ENCODE data around the gene CDK13. TPM values are rescaled to one million over a fixed set of nuclear protein-coding genes. Genes with fewer than 3 reads are reported as not detected.
"Not testable (repeated sequence)": the region's sequence is repeated elsewhere in the genome, so short reads cannot be mapped to it uniquely, and the experiment has no call there.

The CDK13 gene
- 10 to 100 TPM; 53.4 to 68.9 TPM for total RNA-seq

- DNase-seq (ENCODE audit: low spot score): peak; percentile 99
- no peaks in the 10 kb centered on the region for H3K9me3 Mint-ChIP-seq
- peaks cover 30 to 33% of the 10 kb centered on the region in 2 donors for H3K4me1 Mint-ChIP-seq (ENCODE audit: low read depth in 2 of 2)
- H3K4me3 Mint-ChIP-seq: peak within 1 kb of the TSS; percentile 94
- H3K27ac Mint-ChIP-seq: peak within 1 kb of the TSS; percentile 99
- ATAC-seq: peak; percentile 81 to 86
- no peaks in the 10 kb centered on the region for H3K27me3 Mint-ChIP-seq
- no peaks in the 10 kb centered on the region for H3K36me3 Mint-ChIP-seq
Observed at GRCh38 chr7:39949971-39950472, at the start of gene CDK13. TSS of gene CDK13 (plus strand) at chr7:39950256. CDS start at chr7:39950642, 386 bp downstream.

GRCh38 chr7:39904077-39904486, 46.0 kb upstream of the CDK13 start:
- no peak overlapping the region for H3K27ac Mint-ChIP-seq
- DNase-seq (ENCODE audit: low spot score): no peak
- no peaks in the 10 kb centered on the region for H3K9me3 Mint-ChIP-seq
- H3K4me1 Mint-ChIP-seq (ENCODE audit: low read depth in 2 of 2): no peaks in the 10 kb centered on the region
- no peaks in the 10 kb centered on the region for H3K36me3 Mint-ChIP-seq
- no peak for ATAC-seq
- no peak overlapping the region for H3K4me3 Mint-ChIP-seq
- peaks cover 3 to 9% of the 10 kb centered on the region in 2 donors for H3K27me3 Mint-ChIP-seq

GRCh38 chr7:39908141-39908540, 41.9 kb upstream of the CDK13 start:
- H3K27ac Mint-ChIP-seq: no peak overlapping the region
- no peaks in the 10 kb centered on the region for H3K4me1 Mint-ChIP-seq (ENCODE audit: low read depth in 2 of 2)
- no peak overlapping the region for H3K4me3 Mint-ChIP-seq
- no peaks in the 10 kb centered on the region for H3K9me3 Mint-ChIP-seq
- DNase-seq (ENCODE audit: low spot score) (no peak), ATAC-seq (no peak)
- H3K27me3 Mint-ChIP-seq: peaks cover 0 to 7% of the 10 kb centered on the region in 2 donors
- no peaks in the 10 kb centered on the region for H3K36me3 Mint-ChIP-seq

GRCh38 chr7:39908973-39909372, 41.1 kb upstream of the CDK13 start:
- no peak for ATAC-seq
- H3K27ac Mint-ChIP-seq: no peak overlapping the region
- H3K27me3 Mint-ChIP-seq: peaks cover 0 to 7% of the 10 kb centered on the region in 2 donors
- H3K4me1 Mint-ChIP-seq (ENCODE audit: low read depth in 2 of 2): no peaks in the 10 kb centered on the region
- no peak for DNase-seq (ENCODE audit: low spot score)
- H3K9me3 Mint-ChIP-seq: no peaks in the 10 kb centered on the region
- no peaks in the 10 kb centered on the region for H3K36me3 Mint-ChIP-seq
- H3K4me3 Mint-ChIP-seq: no peak overlapping the region

- H3K9me3 Mint-ChIP-seq: no peaks in the 10 kb centered on the region
- DNase-seq (ENCODE audit: low spot score) (no peak), ATAC-seq (no peak)
- no peak overlapping the region for H3K4me3 Mint-ChIP-seq
- peaks cover 0 to 4% of the 10 kb centered on the region in 2 donors for H3K27me3 Mint-ChIP-seq
- no peaks in the 10 kb centered on the region for H3K4me1 Mint-ChIP-seq (ENCODE audit: low read depth in 2 of 2)
- no peaks in the 10 kb centered on the region for H3K36me3 Mint-ChIP-seq
- H3K27ac Mint-ChIP-seq: no peak overlapping the region
Observed at GRCh38 chr7:39909526-39909925, 40.5 kb upstream of the CDK13 start.

- DNase-seq (ENCODE audit: low spot score): no peak
- no peaks in the 10 kb centered on the region for H3K36me3 Mint-ChIP-seq
- H3K27me3 Mint-ChIP-seq: peaks cover 0 to 4% of the 10 kb centered on the region in 2 donors
- H3K4me3 Mint-ChIP-seq: no peak overlapping the region
- H3K27ac Mint-ChIP-seq: no peak overlapping the region
- H3K9me3 Mint-ChIP-seq: no peaks in the 10 kb centered on the region
- ATAC-seq: peak in 1 of 2 donors; percentile 6
- peaks cover 5% of the 10 kb centered on the region in 2 donors for H3K4me1 Mint-ChIP-seq (ENCODE audit: low read depth in 2 of 2)
Observed at GRCh38 chr7:39910108-39910869, 39.8 kb upstream of the CDK13 start.

- Mint-ChIP-seq H3K27ac (no peak overlapping the region), H3K9me3 (no peaks in the 10 kb centered on the region), H3K4me3 (no peak overlapping the region), H3K4me1 (ENCODE audit: low read depth in 2 of 2) (peaks cover 9 to 11% of the 10 kb centered on the region in 2 donors), H3K36me3 (no peaks in the 10 kb centered on the region), H3K27me3 (peaks cover 0 to 4% of the 10 kb centered on the region in 2 donors)
- ATAC-seq: no peak
- DNase-seq (ENCODE audit: low spot score): no peak
Observed at GRCh38 chr7:39911167-39911566, 38.9 kb upstream of the CDK13 start.

- not testable (repeated sequence) for ATAC-seq; H3K36me3 Mint-ChIP-seq; H3K9me3 Mint-ChIP-seq; DNase-seq (ENCODE audit: low spot score); H3K27me3 Mint-ChIP-seq
- Mint-ChIP-seq H3K27ac (peak overlapping the region in 1 of 2 donors; percentile 56), H3K4me1 (ENCODE audit: low read depth in 2 of 2) (peaks cover 9 to 11% of the 10 kb centered on the region in 2 donors), H3K4me3 (peak overlapping the region; percentile 10)
Observed at GRCh38 chr7:39915847-39916246, 34.2 kb upstream of the CDK13 start.

- no peaks in the 10 kb centered on the region for H3K36me3 Mint-ChIP-seq
- no peak for DNase-seq (ENCODE audit: low spot score)
- ATAC-seq: no peak
- H3K27me3 Mint-ChIP-seq: peaks cover 5 to 12% of the 10 kb centered on the region in 2 donors
- peaks cover 11% of the 10 kb centered on the region in 2 donors for H3K4me1 Mint-ChIP-seq (ENCODE audit: low read depth in 2 of 2)
- H3K27ac Mint-ChIP-seq: no peak overlapping the region
- H3K4me3 Mint-ChIP-seq: no peak overlapping the region
- H3K9me3 Mint-ChIP-seq: no peaks in the 10 kb centered on the region
Observed at GRCh38 chr7:39919646-39920045, 30.4 kb upstream of the CDK13 start.

GRCh38 chr7:39921506-39922175, 28.4 kb upstream of the CDK13 start:
- H3K9me3 Mint-ChIP-seq: no peaks in the 10 kb centered on the region
- peaks cover 5 to 12% of the 10 kb centered on the region in 2 donors for H3K27me3 Mint-ChIP-seq
- H3K4me3 Mint-ChIP-seq: no peak overlapping the region
- ATAC-seq: no peak
- no peak for DNase-seq (ENCODE audit: low spot score)
- H3K27ac Mint-ChIP-seq: no peak overlapping the region
- peaks cover 0 to 2% of the 10 kb centered on the region in 2 donors for H3K4me1 Mint-ChIP-seq (ENCODE audit: low read depth in 2 of 2)
- H3K36me3 Mint-ChIP-seq: no peaks in the 10 kb centered on the region

- no peak for DNase-seq (ENCODE audit: low spot score)
- H3K9me3 Mint-ChIP-seq: no peaks in the 10 kb centered on the region
- H3K27me3 Mint-ChIP-seq: peaks cover 5 to 10% of the 10 kb centered on the region in 2 donors
- ATAC-seq: no peak
- no peak overlapping the region for H3K27ac Mint-ChIP-seq
- H3K36me3 Mint-ChIP-seq: no peaks in the 10 kb centered on the region
- H3K4me3 Mint-ChIP-seq: no peak overlapping the region
- H3K4me1 Mint-ChIP-seq (ENCODE audit: low read depth in 2 of 2): peaks cover 0 to 2% of the 10 kb centered on the region in 2 donors
Observed at GRCh38 chr7:39922580-39922979, 27.5 kb upstream of the CDK13 start.

GRCh38 chr7:39923091-39923490, 27.0 kb upstream of the CDK13 start:
- Mint-ChIP-seq H3K9me3 (no peaks in the 10 kb centered on the region), H3K4me1 (ENCODE audit: low read depth in 2 of 2) (peaks cover 0 to 2% of the 10 kb centered on the region in 2 donors), H3K27ac (no peak overlapping the region), H3K36me3 (no peaks in the 10 kb centered on the region), H3K27me3 (peaks cover 5 to 9% of the 10 kb centered on the region in 2 donors), H3K4me3 (no peak overlapping the region)
- ATAC-seq (no peak), DNase-seq (ENCODE audit: low spot score) (no peak)

- DNase-seq (ENCODE audit: low spot score) (no peak), ATAC-seq (no peak)
- Mint-ChIP-seq H3K9me3 (no peaks in the 10 kb centered on the region), H3K27ac (no peak overlapping the region), H3K27me3 (peaks cover 7 to 8% of the 10 kb centered on the region in 2 donors), H3K4me1 (ENCODE audit: low read depth in 2 of 2) (peaks cover 0 to 2% of the 10 kb centered on the region in 2 donors), H3K4me3 (no peak overlapping the region), H3K36me3 (no peaks in the 10 kb centered on the region)
Observed at GRCh38 chr7:39924122-39924521, 25.9 kb upstream of the CDK13 start.

GRCh38 chr7:39926111-39926510, 23.9 kb upstream of the CDK13 start:
- Mint-ChIP-seq H3K4me3 (no peak overlapping the region), H3K9me3 (no peaks in the 10 kb centered on the region), H3K27me3 (peaks cover 8 to 11% of the 10 kb centered on the region in 2 donors), H3K4me1 (ENCODE audit: low read depth in 2 of 2) (peaks cover 0 to 2% of the 10 kb centered on the region in 2 donors), H3K27ac (no peak overlapping the region), H3K36me3 (no peaks in the 10 kb centered on the region)
- ATAC-seq (no peak), DNase-seq (ENCODE audit: low spot score) (no peak)
